NCI-H187 treated with DMSO at 0.1 percent for 48 hours (cell line): ENCODE results near the gene PPP1R1B.

ENCODE experiments used
- DNase-seq: peaks from one replicate; lab custom pipeline; 2025; lab: John Stamatoyannopoulos, UW

PPP1R1B gene

DNA sequence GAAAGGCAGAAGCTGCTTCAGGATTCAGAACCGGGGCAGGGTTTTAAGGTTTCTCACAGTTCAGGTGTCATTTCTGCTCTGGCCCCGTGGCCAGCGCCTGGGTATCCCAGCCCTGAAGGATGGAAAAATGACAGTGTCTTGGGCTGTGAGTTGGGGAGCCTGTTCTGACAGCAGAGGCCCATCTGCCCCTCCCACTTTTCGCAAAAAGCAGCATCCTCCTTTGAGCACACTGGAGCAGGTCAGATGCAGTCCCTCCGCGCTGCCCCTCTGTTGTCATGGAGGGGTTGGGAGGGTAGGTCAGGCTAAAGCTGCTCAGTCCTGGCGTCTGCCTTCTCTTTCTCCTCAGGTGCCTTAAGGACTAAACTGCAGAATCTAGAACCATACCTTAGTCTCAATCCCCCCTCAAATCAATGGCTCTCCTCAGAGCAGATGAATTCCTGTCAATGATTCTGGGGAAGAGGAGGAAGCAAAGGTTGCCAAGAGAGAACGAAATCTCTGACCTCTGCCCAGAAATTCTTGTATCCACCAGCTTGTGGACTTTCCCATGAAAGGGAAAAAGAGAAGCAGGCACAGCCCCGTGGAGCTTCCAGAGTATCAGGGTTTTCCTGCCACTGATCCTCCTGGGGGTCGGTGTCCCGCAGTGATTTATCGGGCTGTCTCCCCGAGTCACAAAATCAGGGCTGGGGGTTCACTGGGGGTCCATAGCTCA lies 26.3 kb upstream of the PPP1R1B start:
- DNase-seq: no peak

- DNase-seq: no peak
Measured at GRCh38 chr17:39600997-39601597, 25.7 kb upstream of the PPP1R1B start.

- no peak for DNase-seq
Measured at GRCh38 chr17:39601758-39602532, 24.8 kb upstream of the PPP1R1B start.

GRCh38 chr17:39602533-39603303 lies 24.0 kb upstream of the PPP1R1B start:
- DNase-seq: no peak

- DNase-seq: no peak
Measured at GRCh38 chr17:39603304-39604016, 23.3 kb upstream of the PPP1R1B start.

GRCh38 chr17:39604911-39605491 lies 21.8 kb upstream of the PPP1R1B start:
- no peak for DNase-seq

- no peak for DNase-seq
Measured at GRCh38 chr17:39605492-39606433, 21.0 kb upstream of the PPP1R1B start.

GRCh38 chr17:39606434-39607056 lies 20.2 kb upstream of the PPP1R1B start:
- no peak for DNase-seq

GRCh38 chr17:39607057-39607850 lies 19.5 kb upstream of the PPP1R1B start:
- DNase-seq: no peak

DNA sequence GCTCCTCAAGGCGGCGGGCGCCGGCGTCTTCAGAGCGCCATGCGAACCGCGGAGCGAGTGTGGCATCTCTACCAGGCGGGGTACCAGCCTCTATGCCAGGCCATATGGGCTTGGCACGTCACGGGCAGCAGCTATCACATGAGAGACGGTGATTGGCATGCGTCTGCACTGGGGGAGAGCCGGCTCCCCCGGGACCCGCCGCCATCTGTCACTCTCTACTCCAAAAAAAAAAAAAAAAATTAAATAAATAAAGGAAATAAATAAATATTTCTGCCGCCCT lies 19.0 kb upstream of the PPP1R1B start, which contains the start of gene NEUROD2:
Gene NEUROD2 (minus strand): TSS at position 70 of the 280 bp plus-strand sequence. CDS start 1,321 bp downstream, outside the sequence.
- no peak for DNase-seq

DNA sequence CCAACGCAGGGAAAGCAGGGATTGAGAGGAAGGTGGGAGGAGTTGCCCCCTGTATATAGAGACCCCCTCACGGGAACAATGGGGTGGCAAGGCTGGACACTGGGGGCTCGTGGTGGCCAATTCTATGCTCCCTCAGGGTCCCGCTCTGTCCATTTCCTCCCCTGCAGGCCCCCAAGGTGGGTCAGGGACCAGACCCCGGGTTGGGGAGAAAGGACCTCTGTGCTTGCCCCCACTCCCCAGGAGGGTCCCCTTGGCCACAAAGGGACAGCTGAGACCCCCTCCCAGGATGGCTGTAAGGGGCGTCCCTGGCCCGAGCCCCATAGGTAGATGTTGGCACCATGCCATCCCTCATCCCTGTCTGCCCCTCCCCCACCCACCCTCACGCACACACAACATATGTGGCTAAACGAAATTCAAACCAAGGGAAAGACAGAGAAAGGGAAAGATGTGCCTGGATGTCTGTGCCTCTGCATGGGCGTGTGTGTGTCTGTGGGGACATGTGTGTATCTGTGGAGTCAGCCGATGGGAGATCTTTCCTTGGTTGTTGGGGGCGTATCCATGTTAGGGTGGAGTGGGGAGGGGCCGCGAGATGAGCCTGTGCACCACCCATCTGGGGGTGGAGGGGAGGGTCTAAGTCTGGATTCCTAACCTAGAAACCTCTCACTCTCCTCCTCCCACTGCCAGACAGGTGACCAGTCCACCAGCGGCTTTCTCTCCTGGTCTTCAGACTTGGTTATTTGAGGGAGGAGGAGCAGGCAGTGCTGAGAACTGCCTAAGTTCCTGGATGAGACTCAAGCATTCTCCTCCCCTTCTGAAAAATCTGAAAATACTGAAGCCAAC lies 18.4 kb upstream of the PPP1R1B start:
- no peak for DNase-seq

GRCh38 chr17:39609416-39610025 lies 17.2 kb upstream of the PPP1R1B start:
- DNase-seq: no peak

- DNase-seq: no peak
Measured at GRCh38 chr17:39611401-39612112, 15.2 kb upstream of the PPP1R1B start.

- DNase-seq: no peak
Measured at GRCh38 chr17:39612291-39612894, 14.4 kb upstream of the PPP1R1B start.

- no peak for DNase-seq
Measured at GRCh38 chr17:39612935-39613464, 13.8 kb upstream of the PPP1R1B start.

DNA sequence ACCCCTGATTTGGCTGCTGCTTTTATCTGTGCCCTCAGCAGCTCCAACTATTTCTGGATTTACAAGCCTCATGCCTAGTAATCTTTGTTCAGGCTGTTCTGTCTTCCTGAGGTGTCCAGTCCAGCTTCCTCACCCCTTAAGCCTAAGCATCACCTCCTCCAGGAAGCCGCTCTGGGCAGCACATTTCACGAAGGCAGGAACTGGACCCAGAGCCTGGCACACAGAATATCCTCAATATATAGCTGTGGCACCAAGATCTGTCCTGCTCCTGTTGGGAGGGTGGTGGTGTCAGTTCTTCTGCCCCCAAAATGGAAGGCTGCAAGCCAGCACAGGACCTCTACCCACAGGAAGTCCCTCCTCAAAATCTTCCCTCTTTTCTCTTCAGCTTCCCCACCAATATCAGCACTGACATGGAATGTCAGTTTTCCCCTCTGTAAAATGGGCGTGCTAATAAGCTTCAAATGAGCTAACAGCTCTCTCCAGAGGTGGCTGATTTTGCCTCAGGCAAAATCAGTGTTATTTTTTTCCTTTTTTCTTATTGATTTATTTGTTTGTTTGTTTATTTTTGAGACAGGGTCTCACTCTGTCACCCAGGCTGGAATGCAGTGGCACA lies 12.1 kb upstream of the PPP1R1B start:
- no peak for DNase-seq
